Sigmoid colon (tissue), 7 donors: ENCODE results near the gene KISS1R. TPM values are rescaled to one million over a fixed set of nuclear protein-coding genes. Genes with fewer than 3 reads are reported as not detected.

Experiments
- DNase-seq: peaks from one replicate; pipeline ENCODE4 v3.0.0-alpha.2; 2019
- H3K27ac ChIP-seq, 4 donors: fragments of 200-600 bp; sonication (generic); one replicate each; pipeline ENCODE4 v1.5.1; 2016 to 2019; ENCODE audit warnings: mild to moderate bottlenecking in 1 of 4
- H3K27me3 ChIP-seq, 3 donors: fragments of 200-600 bp; sonication (generic); one replicate each; pipeline ENCODE4 v1.5.1; 2019; ENCODE audit warnings: mild to moderate bottlenecking in 1 of 3
- H3K36me3 ChIP-seq, 4 donors: fragments of 200-600 bp; sonication (generic); one replicate each; pipeline ENCODE4 v1.5.1; 2016 to 2019
- H3K4me1 ChIP-seq, 4 donors: fragments of 200-600 bp; sonication (generic); one replicate each; pipeline ENCODE4 v1.5.1; 2017 to 2019
- H3K4me3 ChIP-seq, 4 donors: fragments of 200-600 bp; sonication (generic); one replicate each; pipeline ENCODE4 v1.5.1; 2017 to 2019; ENCODE audit warnings: mild to moderate bottlenecking in 2 of 4, moderate library complexity in 1 of 4
- H3K9me3 ChIP-seq, 4 donors: fragments of 200-600 bp in 3 of 4; sonication (generic) in 3 of 4; one replicate each; pipeline versions ENCODE4 v1.5.1 to v1.6.1; 2013 to 2019
- EP300 ChIP-seq, 4 donors: sonication (generic); formaldehyde crosslinking; IDR thresholded peaks; one replicate each; pipeline ENCODE4 v1.6.1; 2017; ENCODE audit warnings: antibody characterized with exemption in 4 of 4
- POLR2A ChIP-seq, 2 donors: fragments of 450-650 bp; IDR thresholded peaks; one replicate each; pipeline ENCODE4 v1.6.1; 2016; ENCODE audit warnings: antibody characterized with exemption in 2 of 2, mild to moderate bottlenecking in 2 of 2, moderate library complexity in 2 of 2
- POLR2AphosphoS5 ChIP-seq, 4 donors: sonication (generic); formaldehyde crosslinking; IDR thresholded peaks; one replicate each; pipeline ENCODE4 v1.6.1; 2017; ENCODE audit warnings: antibody characterized with exemption in 4 of 4
- WGBS, 2 donors: extraction: QIAGEN DNeasy Blood & Tissue Kit; methylation state at CpG; one replicate each; pipeline ENCODE4 v1.1.7; 2013; 5-methylcytosine and 5-hydroxymethylcytosine counted together
- intact Hi-C: fragments of 100-400 bp; cut with DNase I; formaldehyde crosslinking; loops from one replicate; pipeline ENCODE4 v1.15.1; 2023
- polyA plus RNA-seq, 3 donors: library from polyadenylated mRNA; stranded (reverse); fragments of 200-250 nt; gene quantifications; one replicate each; pipeline ENCODE4 v1.2.3, GENCODE V29; 2013
- total RNA-seq, 4 donors: library from RNA; depleted of rRNA; stranded (reverse); fragments of >200 nt; gene quantifications; one replicate each; pipeline ENCODE4 v1.1.0, GENCODE V29; 2016
- TF ChIP-seq, protein P1 (sequence below), 4 experiments: fragments of 450-650 bp in 3 of 4; fragments of 200-600 bp in 1 of 4; IDR thresholded peaks; one replicate each; pipeline ENCODE4 v1.5.1; 2016 to 2019; ENCODE audit warnings: antibody characterized with exemption in 4 of 4, mild to moderate bottlenecking in 3 of 4, moderate library complexity in 2 of 4
- donor health status: healthy with polysubstance abuse.
- donor health status: Bipolar disorder and iron deficiency.
- donor health status: healthy.

The KISS1R gene
- total and polyA plus RNA-seq, 7 donors, result 0.13 TPM; not detected in 6

DNA sequence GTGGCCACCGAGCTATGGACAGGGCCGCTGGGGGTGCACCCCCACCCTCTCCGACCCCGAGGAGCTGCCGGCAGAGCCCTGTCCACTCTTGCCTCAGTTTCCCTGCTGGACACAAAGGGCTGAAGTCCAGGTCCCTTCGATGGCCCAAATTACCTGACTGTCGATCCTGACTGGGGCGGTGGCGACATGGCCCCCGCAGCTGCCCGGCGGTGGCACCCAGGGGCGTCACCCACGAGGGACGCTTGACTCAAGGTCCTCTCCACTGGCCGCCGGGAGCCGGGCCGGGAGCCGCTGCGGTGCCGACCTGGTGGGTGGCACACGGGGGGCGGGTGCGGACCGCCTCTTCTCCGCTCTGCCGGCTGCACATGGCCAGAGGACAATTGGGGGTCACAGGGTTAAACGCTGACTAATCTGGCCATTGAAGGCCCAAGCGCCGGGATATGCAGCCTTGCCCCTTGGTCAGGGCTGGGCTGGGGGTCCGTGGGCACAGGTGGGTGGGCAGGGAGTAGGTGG, 25.1 kb downstream of the KISS1R start:
- Histone ChIP-seq H3K36me3 (no peaks in the 10 kb centered on the region), H3K9me3 (no peaks in the 10 kb centered on the region), H3K4me3 (no peak overlapping the region), H3K4me1 (peaks cover 0 to 47% (median 21%) of the 10 kb centered on the region in 4 donors), H3K27me3 (no peaks in the 10 kb centered on the region), H3K27ac (no peak overlapping the region)
- 88 to 95% methylated on average over 32 of the region's 32 CpGs for WGBS, 2 donors
- TF ChIP-seq EP300 (IDR thresholded peaks at IDR 0.05), result no peak
- no peak for TF ChIP-seq POLR2AphosphoS5 (IDR thresholded peaks at IDR 0.05)
- intact Hi-C loops, result no loop called here
- DNase-seq, result no peak

DNA sequence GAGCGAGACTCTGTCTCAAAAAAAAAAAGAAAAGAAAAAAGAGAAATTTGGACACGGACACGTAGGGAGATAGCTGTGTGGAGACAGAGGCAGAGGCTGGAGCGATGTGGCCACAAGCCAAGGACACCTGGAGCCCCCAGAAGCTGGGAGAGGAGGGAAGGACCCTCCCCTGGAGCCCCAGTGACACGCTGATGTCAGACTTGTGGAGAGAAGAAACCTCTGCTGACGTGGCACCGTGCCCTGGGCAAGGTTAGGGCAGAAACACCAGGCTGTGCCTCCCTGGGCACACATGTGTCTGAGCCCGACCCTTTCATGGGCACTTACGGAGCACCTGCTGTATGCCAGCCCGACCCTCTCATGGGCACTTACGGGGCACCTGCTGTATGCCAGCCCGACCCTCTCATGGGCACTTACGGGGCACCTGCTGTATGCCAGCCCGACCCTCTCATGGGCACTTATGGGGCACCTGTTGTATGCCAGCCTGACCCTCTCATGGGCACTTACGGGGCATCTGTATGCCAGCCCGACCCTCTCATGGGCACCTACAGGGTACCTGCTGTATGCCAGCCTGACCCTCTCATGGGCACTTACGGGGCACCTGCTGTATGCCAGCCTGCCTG, 26.5 kb downstream of the KISS1R start:
- Histone ChIP-seq H3K4me3 (no peak overlapping the region), H3K36me3 (no peaks in the 10 kb centered on the region), H3K4me1 (peaks cover 0 to 47% (median 21%) of the 10 kb centered on the region in 4 donors), H3K9me3 (no peaks in the 10 kb centered on the region), H3K27me3 (no peaks in the 10 kb centered on the region), H3K27ac (no peak overlapping the region)
- WGBS, 2 donors, result 75 to 91% methylated on average over 17 of the region's 17 CpGs
- intact Hi-C loops, result no loop called here
- DNase-seq, result no peak
- TF ChIP-seq, protein P1, sequence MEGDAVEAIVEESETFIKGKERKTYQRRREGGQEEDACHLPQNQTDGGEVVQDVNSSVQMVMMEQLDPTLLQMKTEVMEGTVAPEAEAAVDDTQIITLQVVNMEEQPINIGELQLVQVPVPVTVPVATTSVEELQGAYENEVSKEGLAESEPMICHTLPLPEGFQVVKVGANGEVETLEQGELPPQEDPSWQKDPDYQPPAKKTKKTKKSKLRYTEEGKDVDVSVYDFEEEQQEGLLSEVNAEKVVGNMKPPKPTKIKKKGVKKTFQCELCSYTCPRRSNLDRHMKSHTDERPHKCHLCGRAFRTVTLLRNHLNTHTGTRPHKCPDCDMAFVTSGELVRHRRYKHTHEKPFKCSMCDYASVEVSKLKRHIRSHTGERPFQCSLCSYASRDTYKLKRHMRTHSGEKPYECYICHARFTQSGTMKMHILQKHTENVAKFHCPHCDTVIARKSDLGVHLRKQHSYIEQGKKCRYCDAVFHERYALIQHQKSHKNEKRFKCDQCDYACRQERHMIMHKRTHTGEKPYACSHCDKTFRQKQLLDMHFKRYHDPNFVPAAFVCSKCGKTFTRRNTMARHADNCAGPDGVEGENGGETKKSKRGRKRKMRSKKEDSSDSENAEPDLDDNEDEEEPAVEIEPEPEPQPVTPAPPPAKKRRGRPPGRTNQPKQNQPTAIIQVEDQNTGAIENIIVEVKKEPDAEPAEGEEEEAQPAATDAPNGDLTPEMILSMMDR (IDR thresholded peaks at IDR 0.05), result no peak
- no peak for TF ChIP-seq POLR2AphosphoS5 (IDR thresholded peaks at IDR 0.05)
- no peak for TF ChIP-seq POLR2A (IDR thresholded peaks at IDR 0.05)
- TF ChIP-seq EP300 (IDR thresholded peaks at IDR 0.05), result no peak

DNA sequence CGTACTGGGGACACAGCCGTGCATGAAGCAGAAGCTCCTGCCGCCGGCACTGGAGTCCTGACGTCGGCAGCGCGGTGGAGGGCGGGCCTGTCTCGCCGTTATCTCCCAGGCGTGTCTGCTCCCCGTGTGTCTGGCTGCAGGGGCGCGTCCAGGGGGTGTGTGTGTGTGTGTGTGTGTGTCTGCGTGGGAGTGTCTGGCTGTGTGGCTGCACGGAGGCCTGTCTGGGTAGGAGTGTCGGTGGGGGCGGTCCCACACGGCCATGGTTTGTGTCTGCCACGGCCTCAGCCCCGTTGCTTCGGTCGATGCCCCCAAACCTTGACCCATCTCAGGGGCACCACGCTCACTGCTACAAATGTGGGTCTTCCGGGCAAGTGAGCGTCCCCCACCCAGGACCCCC, 27.0 kb downstream of the KISS1R start:
- Histone ChIP-seq H3K4me3 (no peak overlapping the region), H3K27ac (no peak overlapping the region), H3K4me1 (peaks cover 0 to 47% (median 21%) of the 10 kb centered on the region in 4 donors), H3K27me3 (no peaks in the 10 kb centered on the region), H3K9me3 (no peaks in the 10 kb centered on the region), H3K36me3 (no peaks in the 10 kb centered on the region)
- 17 to 71% methylated on average over 27 of the region's 27 CpGs for WGBS, 2 donors
- DNase-seq, result no peak
- intact Hi-C loops, result no loop called here
- TF ChIP-seq, protein P1 (IDR thresholded peaks at IDR 0.05), result no peak
- TF ChIP-seq EP300 (IDR thresholded peaks at IDR 0.05), result no peak
- TF ChIP-seq POLR2AphosphoS5 (IDR thresholded peaks at IDR 0.05), result no peak
- TF ChIP-seq POLR2A (IDR thresholded peaks at IDR 0.05), result no peak

DNA sequence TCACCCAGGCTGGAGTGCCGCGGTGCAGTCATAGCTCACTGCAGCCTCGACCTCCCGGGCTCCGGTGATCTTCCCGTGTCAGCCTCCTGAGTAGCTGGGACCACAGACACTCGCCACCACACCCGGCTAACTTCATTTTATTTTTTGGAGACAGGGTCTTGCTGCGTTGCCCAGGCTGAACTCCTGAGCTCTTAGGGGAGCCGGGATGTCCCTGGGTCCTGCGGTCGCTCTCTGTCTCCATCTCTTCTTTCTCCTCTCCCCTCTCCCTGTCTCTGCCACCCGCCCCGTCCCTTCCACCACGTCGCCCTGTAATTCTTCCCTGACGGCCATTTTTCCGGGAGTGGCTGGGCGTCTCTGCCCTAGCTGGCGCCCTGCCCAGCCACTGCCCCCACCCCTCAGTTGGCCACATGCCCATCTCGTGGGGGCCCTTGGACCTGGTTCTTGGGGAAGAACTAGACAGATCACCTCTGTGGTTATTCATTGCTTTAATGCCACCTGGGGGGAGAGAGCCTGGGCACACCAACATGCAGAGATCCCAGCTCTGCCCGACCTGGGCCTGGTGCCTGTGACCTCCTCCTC, 27.6 kb downstream of the KISS1R start:
- WGBS, 2 donors, result 23 to 71% methylated on average over 22 of the region's 22 CpGs

More for the DNA sequence above, 27.6 kb downstream of the KISS1R start:
- no peak overlapping the region for H3K4me3 ChIP-seq
- TF ChIP-seq, protein P1 (IDR thresholded peaks at IDR 0.05), result no peak
- no peak for TF ChIP-seq POLR2A (IDR thresholded peaks at IDR 0.05)
- no peak for TF ChIP-seq POLR2AphosphoS5 (IDR thresholded peaks at IDR 0.05)
- no peak for TF ChIP-seq EP300 (IDR thresholded peaks at IDR 0.05)
- no peak for DNase-seq
- no peaks in the 10 kb centered on the region for H3K27me3 ChIP-seq
- no peak overlapping the region for H3K27ac ChIP-seq
- H3K9me3 ChIP-seq, result no peaks in the 10 kb centered on the region
- H3K4me1 ChIP-seq, result peaks cover 0 to 45% (median 21%) of the 10 kb centered on the region in 4 donors
- intact Hi-C loops, result no loop called here
- no peaks in the 10 kb centered on the region for H3K36me3 ChIP-seq
